Type B pancreatic cell (in vitro differentiated cells): Measurements from ENCODE around the gene CACNA1C. TPM values are rescaled to one million over a fixed set of nuclear protein-coding genes. Genes with fewer than 3 reads are reported as not detected.

Experiments
- DNase-seq: peaks from one replicate; pipeline ENCODE4 v3.0.0; 2021; ENCODE audit warnings: mixed read lengths; ENCODE audit not compliant: unreplicated experiment; ENCODE audit errors: extremely low spot score
- H3K27ac Mint-ChIP-seq: 2 replicates; pipeline ENCODE4 v1.8.0; 2021; ENCODE audit warnings: mild to moderate bottlenecking, mixed read lengths
- H3K27me3 Mint-ChIP-seq: 2 replicates; pipeline ENCODE4 v1.8.0; 2021; ENCODE audit warnings: mixed read lengths
- H3K36me3 Mint-ChIP-seq: 2 replicates; pipeline ENCODE4 v1.8.0; 2021; ENCODE audit warnings: mixed read lengths
- H3K4me1 Mint-ChIP-seq: one replicate; pipeline ENCODE4 v1.8.0; 2021; ENCODE audit warnings: mixed read lengths; ENCODE audit not compliant: unreplicated experiment
- H3K4me3 Mint-ChIP-seq: 2 replicates; pipeline ENCODE4 v1.8.0; 2021; ENCODE audit warnings: mild to moderate bottlenecking, mixed read lengths
- H3K9me3 Mint-ChIP-seq: 2 replicates; pipeline ENCODE4 v1.8.0; 2021; ENCODE audit warnings: mixed read lengths
- total RNA-seq: library from RNA; stranded (reverse); gene quantifications from 2 replicates; pipeline ENCODE4 v1.2.1, GENCODE V29; 2021; ENCODE audit warnings: low replicate concordance
- TF ChIP-seq, protein P1 (sequence below): fragments of 200-600 bp; sonication (generic); conservative IDR thresholded peaks from 2 replicates; pipeline ENCODE4 v1.5.0; 2021; ENCODE audit warnings: antibody characterized with exemption, mild to moderate bottlenecking

The CACNA1C gene
- total RNA-seq, 1 donor from 2014 or later: 14.3 TPM

DNA sequence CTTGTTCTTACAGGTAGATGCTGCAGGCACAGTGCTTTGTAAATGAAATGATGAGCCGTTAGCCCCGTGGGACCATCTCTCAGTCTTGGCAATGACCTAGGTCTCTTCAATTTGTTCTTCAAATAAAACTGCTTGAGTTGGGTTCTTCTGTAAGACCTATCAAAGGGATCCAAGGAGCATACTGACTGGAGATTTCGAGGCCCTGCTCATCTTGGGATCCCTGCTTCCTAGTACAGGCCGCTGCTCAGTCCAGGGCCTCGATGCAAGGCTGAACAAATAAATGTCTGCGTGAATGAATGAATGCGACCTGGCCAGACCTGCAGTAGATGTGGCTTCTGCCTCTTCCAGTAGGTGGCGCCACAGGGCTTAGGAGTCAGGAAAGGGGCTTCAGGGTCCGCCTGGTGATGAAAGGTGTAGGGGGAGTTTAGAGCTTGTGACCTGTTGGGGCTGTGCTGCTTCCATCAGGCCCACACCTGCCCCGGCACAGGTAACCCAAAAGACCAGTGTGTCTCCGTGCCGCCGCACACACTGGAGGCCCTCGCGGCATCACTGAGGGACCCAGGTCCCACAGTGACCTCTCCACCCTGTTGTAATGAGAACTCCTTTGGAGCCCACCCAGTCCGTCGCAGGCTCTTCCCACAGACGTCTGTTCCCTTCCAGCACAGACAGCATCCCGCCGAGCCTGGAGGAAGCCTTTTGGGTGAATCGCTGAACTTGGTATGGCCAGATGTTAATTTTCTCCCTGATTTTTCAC lies 4.4 kb downstream of the CACNA1C start:
- Mint-ChIP-seq H3K27ac (peak overlapping the region; percentile 19), H3K9me3 (no peaks in the 10 kb centered on the region), H3K4me3 (peak overlapping the region; percentile 36), H3K36me3 (peaks cover 17% of the 10 kb centered on the region), H3K27me3 (peaks cover 70% of the 10 kb centered on the region), H3K4me1 (peaks cover 26% of the 10 kb centered on the region)
- TF ChIP-seq, protein P1, sequence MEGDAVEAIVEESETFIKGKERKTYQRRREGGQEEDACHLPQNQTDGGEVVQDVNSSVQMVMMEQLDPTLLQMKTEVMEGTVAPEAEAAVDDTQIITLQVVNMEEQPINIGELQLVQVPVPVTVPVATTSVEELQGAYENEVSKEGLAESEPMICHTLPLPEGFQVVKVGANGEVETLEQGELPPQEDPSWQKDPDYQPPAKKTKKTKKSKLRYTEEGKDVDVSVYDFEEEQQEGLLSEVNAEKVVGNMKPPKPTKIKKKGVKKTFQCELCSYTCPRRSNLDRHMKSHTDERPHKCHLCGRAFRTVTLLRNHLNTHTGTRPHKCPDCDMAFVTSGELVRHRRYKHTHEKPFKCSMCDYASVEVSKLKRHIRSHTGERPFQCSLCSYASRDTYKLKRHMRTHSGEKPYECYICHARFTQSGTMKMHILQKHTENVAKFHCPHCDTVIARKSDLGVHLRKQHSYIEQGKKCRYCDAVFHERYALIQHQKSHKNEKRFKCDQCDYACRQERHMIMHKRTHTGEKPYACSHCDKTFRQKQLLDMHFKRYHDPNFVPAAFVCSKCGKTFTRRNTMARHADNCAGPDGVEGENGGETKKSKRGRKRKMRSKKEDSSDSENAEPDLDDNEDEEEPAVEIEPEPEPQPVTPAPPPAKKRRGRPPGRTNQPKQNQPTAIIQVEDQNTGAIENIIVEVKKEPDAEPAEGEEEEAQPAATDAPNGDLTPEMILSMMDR: peak; percentile 85
- peak; percentile 81 for DNase-seq

DNA sequence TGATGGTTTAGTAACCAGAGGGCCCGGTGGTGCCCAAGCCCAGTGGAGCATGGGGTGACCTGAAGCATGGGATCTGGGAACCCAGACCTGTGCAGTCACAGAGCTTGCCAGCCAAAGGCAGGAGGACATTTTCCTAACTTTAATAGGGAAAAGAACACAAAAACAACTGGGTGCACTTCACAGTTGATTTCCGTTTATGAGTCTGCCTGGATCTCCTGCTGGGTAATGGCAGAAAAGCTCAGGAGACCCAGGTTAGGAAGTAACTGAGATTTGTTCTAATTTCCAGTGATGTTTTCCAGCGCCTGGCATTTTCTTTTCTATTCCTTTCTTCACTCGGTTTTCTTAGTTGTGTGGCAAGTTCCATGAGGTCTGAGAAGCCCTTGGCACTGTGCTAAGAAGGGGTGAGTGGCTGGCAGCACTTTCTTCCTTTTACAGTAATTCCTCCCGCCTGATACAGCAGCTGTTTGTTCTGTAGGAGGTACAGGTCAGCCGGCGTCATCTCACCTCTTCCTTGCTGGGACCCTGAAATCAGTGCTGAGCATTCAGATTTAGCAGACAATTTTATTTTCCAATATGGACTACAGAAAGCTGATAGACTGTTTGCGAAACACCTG lies 5.1 kb downstream of the CACNA1C start:
- peaks cover 23% of the 10 kb centered on the region for H3K36me3 Mint-ChIP-seq
- no peaks in the 10 kb centered on the region for H3K9me3 Mint-ChIP-seq
- DNase-seq: no peak
- no peak overlapping the region for H3K4me3 Mint-ChIP-seq
- H3K27ac Mint-ChIP-seq: no peak overlapping the region
- peaks cover 69% of the 10 kb centered on the region for H3K27me3 Mint-ChIP-seq
- H3K4me1 Mint-ChIP-seq: peaks cover 26% of the 10 kb centered on the region
- TF ChIP-seq, protein P1: no peak

DNA sequence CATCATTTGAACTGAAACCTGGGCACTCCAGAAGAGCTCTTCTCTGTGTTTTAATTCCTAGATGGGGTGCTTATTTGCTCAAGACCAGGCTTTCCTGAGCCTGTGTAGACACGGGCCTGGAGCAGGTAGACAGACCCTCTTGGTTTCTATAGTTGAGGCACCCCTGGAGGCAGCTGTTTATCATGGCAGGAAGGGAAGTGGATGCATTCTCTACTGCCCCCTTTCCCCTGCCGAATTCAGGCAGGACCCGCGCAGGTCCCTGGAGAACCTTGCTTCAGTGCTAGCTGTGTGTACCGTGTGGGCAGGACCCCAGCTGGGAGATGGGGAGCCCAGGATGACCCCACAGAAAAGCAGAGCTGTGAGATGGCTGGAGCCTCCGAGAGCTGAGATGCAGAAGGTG lies 6.0 kb downstream of the CACNA1C start:
- H3K27ac Mint-ChIP-seq: peak overlapping the region; percentile 52
- H3K4me3 Mint-ChIP-seq: no peak overlapping the region
- H3K9me3 Mint-ChIP-seq: no peaks in the 10 kb centered on the region
- TF ChIP-seq, protein P1: no peak
- peaks cover 65% of the 10 kb centered on the region for H3K27me3 Mint-ChIP-seq
- H3K4me1 Mint-ChIP-seq: peaks cover 26% of the 10 kb centered on the region
- peaks cover 29% of the 10 kb centered on the region for H3K36me3 Mint-ChIP-seq
- DNase-seq: no peak

DNA sequence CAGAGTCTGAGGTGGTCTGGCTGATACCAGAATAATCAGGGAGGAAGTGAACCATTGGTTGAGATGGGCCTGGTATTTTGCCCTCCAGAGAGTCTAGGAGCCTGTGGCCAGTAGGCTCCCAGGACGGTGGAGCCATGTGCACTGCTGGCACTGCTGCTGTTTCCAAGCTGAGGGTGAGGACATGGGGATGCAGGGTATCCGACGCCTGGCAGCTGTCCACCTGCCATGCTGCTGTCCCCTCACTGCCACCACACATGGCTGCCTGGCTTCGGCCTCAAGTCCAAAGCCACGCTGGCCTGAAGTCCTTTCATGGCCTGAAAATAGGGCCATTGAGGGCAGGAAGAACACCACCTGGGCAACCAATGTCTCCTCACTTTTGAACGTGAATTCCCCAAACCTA lies 8.6 kb downstream of the CACNA1C start:
- H3K4me1 Mint-ChIP-seq: peaks cover 10% of the 10 kb centered on the region

DNA sequence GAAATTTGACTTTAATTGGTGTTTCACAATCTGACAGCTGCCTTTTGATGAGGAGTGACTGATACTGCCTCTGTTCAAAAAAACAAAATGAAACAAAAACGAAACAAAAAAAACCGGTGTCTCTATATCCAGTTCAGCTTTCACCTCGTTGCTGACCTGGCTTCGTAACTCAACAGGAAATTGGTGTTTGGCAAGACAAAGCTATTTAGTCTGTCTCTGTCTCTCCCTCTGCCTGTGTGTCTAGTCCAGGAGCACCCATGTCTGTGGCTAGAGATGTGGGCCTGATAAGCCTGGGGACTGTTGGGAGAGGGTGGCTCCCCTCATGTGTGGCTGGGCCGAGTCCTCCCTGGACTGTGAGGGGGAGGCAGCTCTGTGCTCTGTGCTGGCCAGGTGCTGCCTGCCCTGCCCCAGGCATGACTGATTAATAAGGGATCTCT lies 11.3 kb downstream of the CACNA1C start:
- Mint-ChIP-seq H3K9me3 (no peaks in the 10 kb centered on the region), H3K4me1 (no peaks in the 10 kb centered on the region), H3K27ac (peak overlapping the region; percentile 90)

More for the DNA sequence above, 8.6 kb downstream of the CACNA1C start:
- no peak overlapping the region for H3K27ac Mint-ChIP-seq
- H3K9me3 Mint-ChIP-seq: no peaks in the 10 kb centered on the region
- H3K4me3 Mint-ChIP-seq: no peak overlapping the region
- DNase-seq: no peak
- TF ChIP-seq, protein P1: no peak
- H3K36me3 Mint-ChIP-seq: peaks cover 35% of the 10 kb centered on the region
- H3K27me3 Mint-ChIP-seq: peaks cover 59% of the 10 kb centered on the region

More for the DNA sequence above, 11.3 kb downstream of the CACNA1C start:
- Mint-ChIP-seq H3K27me3 (peaks cover 37% of the 10 kb centered on the region), H3K36me3 (peaks cover 32% of the 10 kb centered on the region), H3K4me3 (peak overlapping the region; percentile 71)
- TF ChIP-seq, protein P1: no peak
- no peak for DNase-seq
